Germinal center (tissue), 1 donor: ENCODE data around the gene SEC61G.
A peak's percentile ranks its signal among the peaks of the same experiment; 100 is the strongest.

Experiments
- DNase-seq: peaks from one replicate; pipeline ENCODE4 v3.0.0; 2012; ENCODE audit warnings: mixed read lengths, low spot score

Gene SEC61G

DNA sequence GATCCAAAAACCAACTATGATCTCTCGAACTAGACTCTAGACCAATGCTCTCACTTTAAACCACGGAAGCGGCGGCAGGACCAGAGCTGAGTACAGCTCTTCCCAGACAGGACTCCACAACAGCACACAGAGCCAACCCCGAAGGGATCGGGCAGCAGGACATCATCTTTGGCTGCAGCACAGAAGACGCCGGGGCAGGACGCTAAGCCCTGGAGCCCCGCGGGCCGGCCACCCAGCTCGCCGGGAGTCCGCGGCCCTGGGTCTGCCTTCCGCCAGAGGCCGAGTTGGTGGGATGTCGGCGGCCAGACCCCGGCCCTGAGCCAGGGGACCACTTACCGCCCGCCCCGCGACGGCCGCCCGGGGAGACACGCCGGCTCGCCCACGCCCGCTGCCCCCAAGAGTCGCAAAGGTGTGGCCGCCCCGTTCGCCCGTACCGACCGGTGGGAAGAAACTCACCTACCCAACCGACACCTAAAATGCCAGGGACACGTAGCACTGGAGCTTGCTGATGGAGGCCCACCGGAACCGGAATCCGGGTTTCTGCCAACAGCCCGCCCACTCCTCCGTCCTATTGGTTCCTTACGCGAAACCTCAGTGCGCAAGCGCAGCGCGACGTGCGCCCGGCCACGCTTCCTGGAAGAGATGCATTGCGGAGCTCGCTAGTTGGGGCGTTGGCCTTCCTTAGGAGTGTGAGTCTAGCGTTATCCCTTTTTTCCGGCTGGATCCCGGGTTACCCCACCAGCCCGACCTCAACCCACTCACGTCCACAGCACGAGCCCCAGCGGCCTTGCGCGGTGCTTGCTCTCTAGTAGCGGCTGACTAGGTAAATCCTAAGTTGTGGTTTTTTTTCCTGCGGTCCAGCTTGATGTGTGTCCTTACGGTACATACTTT, at the start of gene SEC61G:
SEC61G (minus strand) TSS at position 510 of the 891 bp plus-strand sequence. CDS start 1,623 bp downstream, outside the sequence.
- DNase-seq: peak; percentile 92

DNA sequence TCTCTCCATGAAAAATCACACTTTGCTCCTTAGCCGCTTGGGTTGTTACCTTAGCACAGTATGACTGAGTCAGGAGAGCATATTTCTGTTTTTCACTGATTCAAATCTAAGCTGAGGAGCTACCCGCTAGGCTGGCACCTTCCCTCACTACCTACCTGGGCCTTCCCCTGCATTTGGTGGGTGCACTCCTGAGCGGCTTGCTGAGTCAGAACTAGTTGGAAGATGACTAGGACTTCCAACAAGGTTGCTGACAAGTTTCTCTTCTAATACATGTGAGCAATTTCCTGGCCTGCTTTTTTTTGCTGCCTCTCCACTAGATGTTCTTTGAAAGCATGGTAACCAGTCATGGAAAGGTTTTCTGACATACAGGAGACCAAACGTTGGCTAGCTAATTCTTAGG, 43.8 kb upstream of the SEC61G start:
- DNase-seq: no peak

DNA sequence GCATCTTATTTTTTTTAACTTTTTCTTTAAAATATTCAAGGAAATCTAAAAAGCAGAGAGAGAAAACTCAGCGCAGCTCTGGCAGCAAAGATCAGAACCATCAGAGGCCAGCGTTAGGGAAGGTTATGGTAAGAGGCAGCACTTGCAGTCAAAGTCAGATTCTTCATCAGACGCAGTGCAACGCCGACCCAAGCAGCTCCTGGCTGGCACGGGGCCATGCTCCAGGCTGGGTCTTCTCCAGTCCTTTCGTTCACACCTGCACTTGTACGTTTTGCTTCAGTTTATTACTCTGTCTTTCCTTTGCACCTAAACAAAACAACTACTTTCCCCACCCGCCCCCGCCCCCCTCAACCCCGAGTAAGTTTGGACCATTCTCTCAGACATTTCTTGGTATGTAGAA, 43.1 kb upstream of the SEC61G start:
- no peak for DNase-seq

- no peak for DNase-seq
These were observed 40.8 kb upstream of the SEC61G start for GRCh38 chr7:54799792-54800191.

DNA sequence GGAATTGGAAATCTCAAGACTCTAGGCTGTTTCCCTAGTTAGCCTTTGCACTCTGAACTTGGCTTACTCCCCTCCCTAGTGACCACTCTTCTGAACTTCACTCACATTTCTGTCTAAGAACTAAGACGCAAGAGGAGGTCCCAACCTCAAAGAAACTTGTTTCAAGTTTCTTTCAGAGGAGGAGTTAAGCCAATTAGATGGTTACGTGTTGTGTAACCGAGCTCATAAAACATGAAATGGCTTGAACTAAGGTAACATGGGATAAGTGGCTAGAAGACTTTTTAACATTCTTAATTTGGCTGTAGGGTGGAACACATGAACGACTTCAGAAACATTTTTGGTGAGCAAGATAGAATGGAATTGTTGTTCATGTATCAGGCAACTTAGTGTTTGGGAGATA, 39.5 kb upstream of the SEC61G start:
- no peak for DNase-seq

DNA sequence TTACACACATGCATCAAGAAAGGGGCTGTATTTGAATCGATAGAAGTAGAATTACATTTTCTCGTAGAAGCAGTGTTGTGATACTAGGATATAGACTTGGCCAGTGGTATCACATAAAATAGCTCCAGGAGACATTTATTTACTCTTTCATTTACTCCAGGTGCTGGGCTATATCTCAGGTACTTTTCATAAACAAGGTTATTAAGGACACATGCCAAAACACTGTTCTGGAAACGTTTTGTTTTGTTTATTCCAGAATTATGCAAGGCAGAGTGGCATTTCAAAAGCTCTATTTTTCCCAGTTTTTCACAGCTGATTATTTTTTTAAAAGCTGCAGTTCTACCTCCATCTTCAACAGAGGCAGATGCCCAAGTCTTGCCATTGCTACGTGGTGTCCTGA, 37.8 kb upstream of the SEC61G start:
- no peak for DNase-seq

DNA sequence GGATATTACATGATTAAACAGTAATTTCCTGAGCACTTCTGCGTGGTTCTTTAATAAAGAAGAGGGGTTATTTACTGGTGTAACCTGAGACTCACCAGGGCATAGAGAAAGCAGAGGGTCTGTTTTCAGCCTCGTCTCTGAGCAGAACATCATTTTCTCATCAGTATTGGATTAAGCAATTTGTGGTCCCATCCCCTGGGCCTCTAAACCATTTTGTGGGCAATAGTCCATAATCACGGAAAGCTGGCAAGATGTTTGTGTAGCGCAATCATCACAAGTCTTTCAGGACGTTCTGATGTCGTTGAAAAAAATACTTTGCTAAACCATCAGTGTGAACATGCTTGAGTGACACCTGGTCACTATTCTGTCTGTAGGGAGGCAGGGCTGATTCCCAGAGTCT, 37.1 kb upstream of the SEC61G start:
- DNase-seq: no peak

- no peak for DNase-seq
These were observed 33.4 kb upstream of the SEC61G start for GRCh38 chr7:54792383-54792782.

DNA sequence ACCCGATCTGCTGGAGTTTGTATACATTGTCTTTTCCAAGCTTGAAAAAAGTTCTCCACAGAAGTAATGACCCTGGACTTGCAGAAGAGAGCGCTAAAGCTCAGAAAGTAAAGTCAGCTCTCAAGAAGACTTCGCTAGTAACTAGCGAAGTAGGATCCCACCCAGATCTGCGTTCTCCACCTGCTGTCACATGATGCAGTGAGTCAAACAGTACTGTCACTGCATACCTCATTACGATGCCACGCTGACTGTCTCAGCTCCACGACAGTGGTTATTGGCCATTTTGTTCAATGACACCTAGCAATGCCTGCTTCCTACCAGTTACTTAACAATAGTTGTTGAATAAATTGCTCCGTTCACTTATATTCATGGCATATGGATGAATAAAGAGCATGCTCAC, 29.7 kb upstream of the SEC61G start:
- DNase-seq: peak; percentile 35

DNA sequence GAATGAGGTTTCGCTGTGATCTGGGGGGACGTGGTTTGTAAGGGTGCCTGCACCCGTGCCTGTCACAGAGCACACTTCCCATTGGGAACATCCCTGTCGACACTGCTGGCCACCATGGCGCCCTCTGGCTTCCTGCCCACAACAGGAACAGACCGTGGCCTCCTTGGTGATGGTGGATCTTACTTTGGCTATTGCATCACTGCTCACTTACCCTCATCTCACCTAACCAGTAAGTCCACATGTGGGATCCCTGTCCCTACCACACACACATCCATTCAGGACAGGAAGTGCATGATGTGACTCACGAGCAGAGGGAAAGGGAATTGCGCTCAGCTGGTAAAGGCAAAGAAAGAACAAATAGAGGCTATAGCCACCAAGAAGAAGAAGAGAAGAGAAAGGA, 26.2 kb upstream of the SEC61G start:
- DNase-seq: no peak

DNA sequence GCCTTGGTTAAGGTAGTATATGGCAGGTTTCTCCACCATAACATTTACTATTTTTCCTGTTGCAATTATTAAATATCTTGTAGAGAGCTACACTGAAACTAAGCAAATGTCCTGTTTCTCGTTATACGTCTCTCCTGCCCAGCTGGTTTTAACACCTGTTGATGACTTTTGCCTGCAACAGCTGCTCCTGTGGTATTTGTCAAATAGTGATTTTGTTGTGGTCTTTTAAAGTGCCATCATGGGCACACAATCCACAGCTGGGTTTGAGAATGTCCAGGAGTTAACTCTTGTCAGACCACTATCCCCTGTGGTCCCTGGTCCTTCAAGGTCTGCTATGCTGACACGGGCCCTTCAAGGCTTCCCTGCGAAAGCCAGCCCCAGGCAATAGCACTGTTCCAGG, 24.9 kb upstream of the SEC61G start:
- DNase-seq: no peak

GRCh38 chr7:54782829-54783228, 23.8 kb upstream of the SEC61G start:
- DNase-seq: no peak

- no peak for DNase-seq
These were observed 23.3 kb upstream of the SEC61G start for GRCh38 chr7:54782314-54782713.

GRCh38 chr7:54781134-54781920, 22.3 kb upstream of the SEC61G start:
- no peak for DNase-seq

- no peak for DNase-seq
These were observed 21.5 kb upstream of the SEC61G start for GRCh38 chr7:54780490-54780889.

DNA sequence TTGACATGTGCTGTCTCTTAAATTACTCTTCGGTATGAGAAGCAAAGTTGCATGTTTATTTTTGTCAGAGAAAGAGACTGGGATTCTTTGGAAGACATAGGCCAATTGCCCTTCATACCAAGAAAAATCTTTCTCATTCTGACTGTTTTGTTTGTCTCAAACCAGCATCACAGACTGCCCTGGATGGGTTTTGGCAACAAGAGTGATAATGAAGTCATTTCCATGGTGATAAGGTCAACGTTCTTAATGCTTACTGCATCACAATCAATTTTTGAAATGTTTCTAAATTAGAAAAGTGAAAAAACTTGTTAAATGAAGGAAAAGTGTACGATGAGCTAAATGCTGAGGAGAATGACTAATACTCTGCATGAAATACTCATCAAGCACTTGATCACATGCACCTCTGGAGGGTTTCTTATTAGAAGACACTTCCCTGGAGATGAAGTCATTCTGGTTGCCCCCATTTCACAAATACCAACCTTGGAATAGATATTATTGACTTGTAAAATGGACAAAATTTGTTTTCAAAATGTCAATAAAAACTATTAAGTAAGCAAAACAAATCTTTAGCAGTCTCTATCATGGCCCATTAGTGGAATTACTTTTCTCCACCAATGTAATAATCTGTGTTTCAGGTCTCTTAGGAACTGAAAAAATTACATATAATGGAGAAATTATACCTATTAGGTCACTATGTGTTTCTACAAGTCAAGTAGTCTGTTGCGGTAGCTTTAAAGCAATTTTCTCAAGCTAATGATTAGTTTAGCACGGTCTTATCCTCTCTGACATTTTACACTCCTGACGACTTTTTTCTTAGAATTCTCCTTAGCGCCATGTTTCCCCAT, 19.9 kb upstream of the SEC61G start:
- no peak for DNase-seq

- no peak for DNase-seq
These were observed 19.2 kb upstream of the SEC61G start for GRCh38 chr7:54778166-54778565.

GRCh38 chr7:54774785-54775740, 16.1 kb upstream of the SEC61G start:
- DNase-seq: no peak

DNA sequence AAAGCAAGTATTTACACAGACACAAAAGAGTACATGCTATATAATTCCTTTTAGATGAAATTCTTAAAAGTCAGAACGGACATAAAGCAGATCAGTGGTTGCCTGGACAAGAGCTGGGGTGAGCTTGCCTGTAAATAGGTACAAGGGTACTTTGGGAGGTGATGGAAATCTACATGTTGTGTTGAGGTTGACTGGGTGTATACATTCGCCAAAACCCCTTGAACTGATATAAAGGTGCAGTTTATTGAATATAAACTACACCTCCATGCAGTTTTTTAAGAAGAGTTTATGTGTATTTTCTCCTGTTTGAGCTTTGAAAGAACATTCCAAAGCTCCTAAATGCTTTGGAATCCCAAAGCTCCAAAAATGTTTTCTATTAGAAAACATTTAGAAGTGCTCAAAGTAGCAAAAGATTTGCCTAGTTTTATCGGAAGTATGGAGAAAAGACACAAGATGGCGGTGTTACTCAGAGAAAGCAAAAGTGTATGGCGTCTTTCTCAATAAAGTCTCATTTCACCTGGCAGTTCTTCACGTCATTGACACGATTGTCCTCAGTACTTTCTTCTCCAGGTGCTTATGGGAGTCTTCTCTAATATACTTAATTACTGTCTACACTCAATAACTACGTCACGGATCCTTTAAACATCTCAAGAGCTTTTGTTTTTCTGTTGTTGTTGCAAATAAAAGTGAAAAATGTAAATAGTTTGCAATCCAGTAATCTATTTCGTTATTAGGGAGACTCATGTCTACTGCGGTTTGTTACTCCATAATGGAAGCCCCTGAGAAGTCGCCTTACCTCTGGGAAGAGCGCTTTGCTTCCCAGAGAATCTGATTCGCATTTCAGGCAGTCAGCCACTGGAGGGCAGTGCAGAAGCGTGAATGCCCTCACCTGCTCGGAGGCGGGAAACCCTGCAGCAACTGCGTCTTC, 14.7 kb upstream of the SEC61G start:
- peak; percentile 44 for DNase-seq

GRCh38 chr7:54769203-54769602, 10.2 kb upstream of the SEC61G start:
- no peak for DNase-seq
